ENCODE measurements around the gene SF3A2. TPM values are rescaled to one million over a fixed set of nuclear protein-coding genes. Genes with fewer than 3 reads are reported as not detected.

Gene SF3A2
- total RNA-seq, 1 donor from 2014 or later, result 107 TPM

- no peak for TF ChIP-seq CTCF (IDR thresholded peaks at IDR 0.05)
- peak overlapping the region; percentile 99 for H3K4me3 Mint-ChIP-seq
- no peaks in the 10 kb centered on the region for H3K9me3 Mint-ChIP-seq
- DNase-seq (no peak), ATAC-seq (ENCODE audit: low read depth) (no peak)
- POLR2A ChIA-PET, result interaction anchor here (0.6 to 9.7 kb wide), 23 partner anchors 8 to 1841 kb away, joined by 3 to 103 read pairs (median 4); partner anchors contain the start of genes AP3D1, GADD45B, LSM7 and SPPL2B
- H3K4me1 Mint-ChIP-seq, result peaks cover 65% of the 10 kb centered on the region
- CTCF ChIA-PET, result interaction anchor here (0.6 to 1.5 kb wide), 10 partner anchors 8 to 385 kb away, joined by 3 to 7 read pairs (median 4); no protein-coding TSS in a partner anchor
- peaks cover 51% of the 10 kb centered on the region for H3K36me3 Mint-ChIP-seq (ENCODE audit: low read depth)
- H3K27me3 Mint-ChIP-seq, result no peaks in the 10 kb centered on the region
- intact Hi-C loops (cut with micrococcal nuclease), result loop anchor here (1.0 kb wide), 13 partner anchors 17 to 401 kb away; partner anchors contain the start of genes LMNB2 and TIMM13
- H3K27ac Mint-ChIP-seq, result peak overlapping the region; percentile 99
Observed at GRCh38 chr19:2236064-2236313, 635 bp upstream of the SF3A2 start.

GRCh38 chr19:2237051-2237868, 636 bp downstream of the SF3A2 start:
- Mint-ChIP-seq H3K4me3 (peak overlapping the region; percentile 99), H3K27ac (peak overlapping the region; percentile 99), H3K36me3 (ENCODE audit: low read depth) (peaks cover 50% of the 10 kb centered on the region), H3K4me1 (peaks cover 74% of the 10 kb centered on the region), H3K27me3 (no peaks in the 10 kb centered on the region), H3K9me3 (no peaks in the 10 kb centered on the region)
- ChIA-PET POLR2A (interaction anchor here (0.5 to 9.7 kb wide), 17 partner anchors 10 to 370 kb away, joined by 3 to 103 read pairs (median 4); partner anchors contain the start of gene GADD45B), CTCF (interaction anchor here (1.0 to 2.3 kb wide), 2 partner anchors 37 to 81 kb away, joined by 4 to 6 read pairs; no protein-coding TSS in a partner anchor)
- intact Hi-C loops (cut with micrococcal nuclease), result no loop called here
- ATAC-seq (ENCODE audit: low read depth), result no peak
- no peak for TF ChIP-seq CTCF (IDR thresholded peaks at IDR 0.05)
- DNase-seq, result no peak

GRCh38 chr19:2237869-2238153, 1.2 kb downstream of the SF3A2 start:
- no peaks in the 10 kb centered on the region for H3K27me3 Mint-ChIP-seq
- intact Hi-C loops (cut with micrococcal nuclease), result no loop called here

GRCh38 chr19:2239173-2239572, 2.5 kb downstream of the SF3A2 start:
- Mint-ChIP-seq H3K27me3 (no peaks in the 10 kb centered on the region), H3K4me1 (peaks cover 71% of the 10 kb centered on the region), H3K27ac (peak overlapping the region; percentile 64), H3K4me3 (peak overlapping the region; percentile 99), H3K9me3 (no peaks in the 10 kb centered on the region), H3K36me3 (ENCODE audit: low read depth) (peaks cover 50% of the 10 kb centered on the region)
- no peak for TF ChIP-seq CTCF (IDR thresholded peaks at IDR 0.05)
- ATAC-seq (ENCODE audit: low read depth) (no peak), DNase-seq (no peak)
- intact Hi-C loops (cut with micrococcal nuclease), result no loop called here
- ChIA-PET POLR2A (interaction anchor here (0.6 to 9.7 kb wide), 16 partner anchors 8 to 343 kb away, joined by 3 to 103 read pairs (median 6); partner anchors contain the start of genes DOT1L and PEAK3), CTCF (interaction anchor here (1.1 to 2.3 kb wide), 6 partner anchors 14 to 87 kb away, joined by 3 to 7 read pairs (median 4); partner anchors contain the start of gene AP3D1)

More at GRCh38 chr19:2237869-2238153, 1.2 kb downstream of the SF3A2 start:
- H3K27ac Mint-ChIP-seq, result peak overlapping the region; percentile 99
- no peak for ATAC-seq (ENCODE audit: low read depth)
- H3K36me3 Mint-ChIP-seq (ENCODE audit: low read depth), result peaks cover 50% of the 10 kb centered on the region
- peak overlapping the region; percentile 99 for H3K4me3 Mint-ChIP-seq
- ChIA-PET CTCF (interaction anchor here (1.0 to 2.3 kb wide), 2 partner anchors 36 to 82 kb away, joined by 4 to 6 read pairs; no protein-coding TSS in a partner anchor), POLR2A (interaction anchor here (0.6 to 9.7 kb wide), 15 partner anchors 10 to 306 kb away, joined by 3 to 103 read pairs (median 4); no protein-coding TSS in a partner anchor)
- H3K9me3 Mint-ChIP-seq, result no peaks in the 10 kb centered on the region
- no peak for DNase-seq
- peaks cover 79% of the 10 kb centered on the region for H3K4me1 Mint-ChIP-seq
- no peak for TF ChIP-seq CTCF (IDR thresholded peaks at IDR 0.05)

Measured in activated B cell treated with CpG ODN at 0.5 μM for 24 hours (primary cell).